ENCODE measurements around the gene IGSF22. TPM values are rescaled to one million over a fixed set of nuclear protein-coding genes. Genes with fewer than 3 reads are reported as not detected.

IGSF22 gene
- polyA plus RNA-seq, 3 donors, result 2.4 to 3.4 (median 3.1) TPM

GRCh38 chr11:18713646-18714442 is 12.1 kb downstream of the IGSF22 start:
- DNase-seq, result no peak

- DNase-seq, result no peak
Measured at GRCh38 chr11:18710545-18710944, 15.4 kb downstream of the IGSF22 start.

GRCh38 chr11:18709414-18709813 is 16.6 kb downstream of the IGSF22 start:
- no peak for DNase-seq

- no peak for DNase-seq
Measured at GRCh38 chr11:18707811-18708340, 18.1 kb downstream of the IGSF22 start.

- peak; percentile 87 for DNase-seq
Measured at GRCh38 chr11:18706330-18707243, 19.4 kb downstream of the IGSF22 start.

- DNase-seq, result no peak
Measured at GRCh38 chr11:18705651-18706281, 20.2 kb downstream of the IGSF22 start.

GRCh38 chr11:18704698-18705097 is 21.3 kb downstream of the IGSF22 start:
- DNase-seq, result no peak

- DNase-seq, result no peak
Measured at GRCh38 chr11:18704045-18704645, 21.8 kb downstream of the IGSF22 start.

- no peak for DNase-seq
Measured at GRCh38 chr11:18703001-18703763, 22.8 kb downstream of the IGSF22 start.

GRCh38 chr11:18701614-18702216 is 24.3 kb downstream of the IGSF22 start:
- DNase-seq, result no peak

GRCh38 chr11:18700872-18701271 is 25.1 kb downstream of the IGSF22 start:
- no peak for DNase-seq

GRCh38 chr11:18700375-18700774 is 25.6 kb downstream of the IGSF22 start:
- DNase-seq, result no peak

- peak; percentile 57 for DNase-seq
Measured at GRCh38 chr11:18699848-18700261, 26.1 kb downstream of the IGSF22 start.

GRCh38 chr11:18699269-18699596 is 26.8 kb downstream of the IGSF22 start:
- no peak for DNase-seq

- peak; percentile 92 for DNase-seq
Measured at GRCh38 chr11:18698341-18699268, 27.4 kb downstream of the IGSF22 start, which contains the start of gene TMEM86A. TMEM86A (plus strand) TSS chr11:18698779; CDS start chr11:18698887, 108 bp downstream.

- no peak for DNase-seq
Measured at GRCh38 chr11:18697576-18697975, 28.4 kb downstream of the IGSF22 start.

GRCh38 chr11:18696638-18697225 is 29.3 kb downstream of the IGSF22 start:
- DNase-seq, result no peak

- no peak for DNase-seq
Measured at GRCh38 chr11:18692941-18693760, 32.8 kb downstream of the IGSF22 start.
